Lung (tissue), 12 donors: Measurements from ENCODE around the gene ASB6. TPM values are rescaled to one million over a fixed set of nuclear protein-coding genes. Genes with fewer than 3 reads are reported as not detected.
"Not testable (repeated sequence)": the region's sequence is repeated elsewhere in the genome, so short reads cannot be mapped to it uniquely, and the experiment has no call there.

Experiments
- ATAC-seq: fragments of 200-7000 bp; cut with Tn5 transposase; one replicate; pipeline ENCODE4 v1.9.1; 2020; ENCODE audit warnings: moderate number of reproducible peaks; ENCODE audit not compliant: insufficient read depth, low FRiP score
- DNase-seq, 3 donors: peaks; one replicate each; pipeline ENCODE4 v3.0.0-alpha.2; 2013 to 2017
- H3K27ac ChIP-seq, 2 donors: one replicate each; pipeline ENCODE4 v1.5.1; 2013; ENCODE audit warnings: mild to moderate bottlenecking in 2 of 2, moderate library complexity in 2 of 2, control low read depth in 1 of 2, inconsistent platforms in 1 of 2, low read depth in 1 of 2, low read length in 1 of 2
- H3K27me3 ChIP-seq, 3 donors: one replicate each; pipeline ENCODE4 v1.5.1; 2013; ENCODE audit warnings: low read length in 2 of 3; ENCODE audit not compliant: control insufficient read depth in 3 of 3, insufficient read depth in 3 of 3
- H3K36me3 ChIP-seq, 4 donors: one replicate each; pipeline ENCODE4 v1.5.1; 2013; ENCODE audit warnings: low read length in 4 of 4, mild to moderate bottlenecking in 1 of 4, moderate library complexity in 1 of 4; ENCODE audit not compliant: control insufficient read depth in 4 of 4, insufficient read depth in 4 of 4
- H3K4me1 ChIP-seq, 5 donors: one replicate each; pipeline ENCODE4 v1.5.1; 2013; ENCODE audit warnings: low read length in 5 of 5, mild to moderate bottlenecking in 2 of 5, moderate library complexity in 1 of 5; ENCODE audit not compliant: control insufficient read depth in 5 of 5, insufficient read depth in 5 of 5
- H3K4me3 ChIP-seq: one replicate; pipeline ENCODE4 v1.5.1; 2013; ENCODE audit warnings: mild to moderate bottlenecking, control low read depth, moderate library complexity
- H3K9ac ChIP-seq, 2 donors: one replicate each; pipeline ENCODE4 v1.5.1; 2013; ENCODE audit warnings: low read length in 2 of 2, control low read depth in 1 of 2; ENCODE audit not compliant: insufficient read depth in 1 of 2
- H3K9me3 ChIP-seq, 4 donors: one replicate each; pipeline ENCODE4 v1.5.1; 2013; ENCODE audit warnings: low read length in 3 of 4, mild to moderate bottlenecking in 1 of 4, moderate library complexity in 1 of 4; ENCODE audit not compliant: control insufficient read depth in 4 of 4, insufficient read depth in 3 of 4
- CTCF ChIP-seq: IDR thresholded peaks from 2 replicates; pipeline ENCODE4 v1.5.1; 2012; ENCODE audit warnings: mild to moderate bottlenecking; ENCODE audit errors: control extremely low read depth, extremely low read depth
- WGBS, 2 donors: extraction: QIAGEN DNeasy Blood & Tissue Kit; methylation state at CpG; one replicate each; pipeline ENCODE4 v1.1.7; 2013; 5-methylcytosine and 5-hydroxymethylcytosine counted together
- polyA plus RNA-seq, 2 donors: library from polyadenylated mRNA; stranded (reverse); fragments of 200-250 nt; gene quantifications; one replicate each; pipeline ENCODE4 v1.2.1, GENCODE V29; 2013
- total RNA-seq, 2 donors: library from RNA; depleted of rRNA in 1 of 2; stranded (reverse); fragments of >200 nt in 1 of 2; gene quantifications; one replicate each; pipeline ENCODE4 v1.2.1, GENCODE V29; 2014 to 2021
- donor health status: control.
- donor health status: control.
- donor health status: Bipolar disorder and iron deficiency.
- donor health status: healthy.
- donor health status: DM: yes; HTN: yes; CAD: no.

The ASB6 gene
- total and polyA plus RNA-seq, 4 donors = 11.8 to 19.5 (median 16.1) TPM

DNA sequence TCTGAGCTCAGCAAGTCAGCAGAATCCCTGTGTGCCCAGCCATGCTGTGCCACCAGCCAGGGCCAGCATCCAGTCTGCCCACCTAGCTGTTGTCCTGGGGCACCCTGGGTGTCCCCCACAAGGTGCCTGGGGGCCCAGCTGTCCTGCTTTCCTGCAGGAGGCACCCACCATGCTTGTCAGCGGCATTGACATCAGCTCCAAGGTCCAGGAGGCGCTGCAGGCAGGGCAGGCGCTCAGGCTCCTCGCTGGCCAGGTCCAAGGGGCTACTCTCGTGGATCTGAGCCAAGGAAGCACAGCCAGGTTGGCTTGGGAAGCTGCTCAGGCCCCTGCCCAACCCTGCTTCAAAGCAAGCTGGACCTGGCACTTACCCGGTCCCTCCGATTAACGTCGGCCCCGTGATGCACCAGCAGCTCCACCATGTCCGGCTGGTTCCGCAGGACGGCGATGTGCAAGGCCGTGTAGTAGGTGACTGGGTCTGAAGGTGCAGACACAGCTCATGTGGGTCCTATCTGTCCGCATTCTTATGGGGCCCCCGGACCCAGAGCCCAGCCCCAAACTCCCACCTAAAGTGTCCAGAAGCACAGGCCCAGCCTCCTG is 2.8 kb downstream of the ASB6 start:
- ATAC-seq (no peak), DNase-seq (no peak)
- Histone ChIP-seq H3K4me1 (peaks cover 5 to 20% (median 12%) of the 10 kb centered on the region in 5 donors), H3K9ac (no peak overlapping the region), H3K9me3 (no peaks in the 10 kb centered on the region), H3K4me3 (no peak overlapping the region), H3K27ac (no peak overlapping the region), H3K36me3 (peaks cover 7 to 43% (median 26%) of the 10 kb centered on the region in 4 donors), H3K27me3 (no peaks in the 10 kb centered on the region)
- TF ChIP-seq CTCF = no peak
- 93 to 96% methylated on average over 17 of the region's 17 CpGs for WGBS, 2 donors

DNA sequence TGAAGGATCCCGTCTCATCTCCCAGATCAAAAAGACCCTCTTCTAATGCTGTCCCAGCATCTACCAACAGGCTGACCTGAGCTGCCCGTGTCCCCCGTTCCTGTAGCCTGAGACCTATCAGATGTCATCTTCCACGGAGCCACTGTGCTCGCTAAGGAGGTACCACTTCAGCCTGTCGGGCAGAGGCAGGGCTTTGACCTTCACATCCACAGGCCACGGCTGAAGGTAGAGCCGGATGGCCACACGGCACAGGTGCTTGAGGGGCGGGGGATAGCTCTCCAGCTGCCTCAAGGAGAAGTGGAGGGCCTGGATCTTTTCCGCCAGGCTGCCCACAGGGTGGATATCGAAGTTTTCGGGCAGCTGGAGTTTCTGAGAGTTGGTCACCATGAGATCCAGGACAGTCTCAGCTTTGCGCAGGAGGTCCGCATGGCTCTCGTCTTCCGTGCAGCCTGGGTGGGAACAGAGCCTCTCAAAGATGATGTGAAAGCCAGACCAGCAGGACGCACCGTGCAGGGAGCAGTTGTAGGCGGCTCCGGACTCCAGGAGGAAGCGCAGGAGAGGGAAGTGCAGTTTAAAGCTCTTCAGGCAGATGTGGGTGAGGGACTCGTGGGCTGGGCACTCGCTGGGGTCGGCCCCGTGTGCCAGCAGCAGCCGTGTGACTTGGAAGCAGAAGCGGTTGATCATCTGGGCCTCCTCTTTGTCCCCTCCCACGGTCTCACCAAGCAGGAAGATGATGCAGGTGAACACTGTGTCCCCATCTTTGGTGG is 4.1 kb downstream of the ASB6 start:
- DNase-seq = no peak
- peaks cover 7 to 53% (median 30%) of the 10 kb centered on the region in 4 donors for H3K36me3 ChIP-seq
- 71 to 79% methylated on average over 29 of the region's 29 CpGs for WGBS, 2 donors

DNA sequence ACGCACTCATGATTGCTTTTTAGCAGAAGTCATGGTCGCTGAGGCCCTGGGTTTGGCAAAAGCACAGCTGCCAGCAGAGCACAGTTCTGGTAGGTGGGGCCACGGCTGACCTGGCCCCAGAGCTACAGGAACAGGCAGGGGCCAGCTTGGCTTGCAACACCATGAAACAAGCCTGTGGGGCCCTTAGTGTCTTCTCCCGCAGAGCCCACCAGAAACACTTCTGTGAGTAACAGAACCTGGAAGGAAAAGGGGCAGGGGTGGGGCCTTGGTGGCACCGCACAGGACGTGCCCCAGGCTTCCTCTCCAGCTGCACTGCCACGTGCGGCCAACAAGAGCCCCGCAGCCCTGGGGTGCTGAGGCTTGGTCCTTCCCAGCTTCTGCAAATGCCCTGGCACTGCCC is 4.8 kb downstream of the ASB6 start:
- Histone ChIP-seq H3K9me3 (no peaks in the 10 kb centered on the region), H3K4me1 (peaks cover 5 to 20% (median 12%) of the 10 kb centered on the region in 5 donors), H3K27me3 (no peaks in the 10 kb centered on the region), H3K27ac (no peak overlapping the region), H3K4me3 (no peak overlapping the region), H3K9ac (no peak overlapping the region), H3K36me3 (peaks cover 7 to 57% (median 30%) of the 10 kb centered on the region in 4 donors)
- no peak for TF ChIP-seq CTCF
- WGBS, 2 donors = 25 to 50% methylated on average over 9 of the region's 9 CpGs
- ATAC-seq = no peak
- no peak for DNase-seq

More for the DNA sequence above, 4.1 kb downstream of the ASB6 start:
- H3K27ac ChIP-seq = no peak overlapping the region
- no peak overlapping the region for H3K4me3 ChIP-seq
- ATAC-seq = no peak
- H3K27me3 ChIP-seq = no peaks in the 10 kb centered on the region
- peaks cover 5 to 20% (median 12%) of the 10 kb centered on the region in 5 donors for H3K4me1 ChIP-seq
- TF ChIP-seq CTCF = no peak
- no peak overlapping the region for H3K9ac ChIP-seq
- no peaks in the 10 kb centered on the region for H3K9me3 ChIP-seq

DNA sequence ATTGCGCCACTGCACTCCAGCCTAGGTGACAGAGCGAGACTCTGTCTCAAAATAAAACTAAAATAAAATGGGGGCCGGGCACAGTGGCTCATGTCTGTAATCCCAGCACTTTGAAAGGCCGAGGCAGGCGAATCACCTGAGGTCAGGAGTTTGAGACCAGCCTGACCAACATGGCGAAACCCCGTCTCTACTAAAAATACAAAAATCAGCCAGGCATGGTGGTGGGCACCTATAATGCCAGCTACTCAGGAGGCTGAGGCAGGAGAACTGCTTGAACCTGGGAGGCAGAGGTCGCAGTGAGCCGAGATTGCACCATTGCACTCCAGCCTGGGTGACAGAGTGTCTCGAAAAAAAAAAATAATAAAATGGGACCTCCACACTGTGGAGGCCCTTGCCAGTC is 5.6 kb downstream of the ASB6 start:
- not testable (repeated sequence) for H3K27ac ChIP-seq, ATAC-seq, H3K27me3 ChIP-seq, DNase-seq, H3K9me3 ChIP-seq, H3K4me3 ChIP-seq, H3K9ac ChIP-seq
- H3K4me1 ChIP-seq = peaks cover 5 to 17% (median 13%) of the 10 kb centered on the region in 5 donors
- H3K36me3 ChIP-seq = peaks cover 7 to 62% (median 30%) of the 10 kb centered on the region in 4 donors
- WGBS, 2 donors = 90 to 91% methylated on average over 10 of the region's 10 CpGs
